NCI-H748 (cell line): ENCODE data around the gene PKP4.
A peak's percentile ranks its signal among the peaks of the same experiment; 100 is the strongest.

Source experiments
- DNase-seq: peaks from one replicate; lab custom pipeline; 2025; ENCODE audit not compliant: unreplicated experiment; lab: John Stamatoyannopoulos, UW

PKP4 gene

DNA sequence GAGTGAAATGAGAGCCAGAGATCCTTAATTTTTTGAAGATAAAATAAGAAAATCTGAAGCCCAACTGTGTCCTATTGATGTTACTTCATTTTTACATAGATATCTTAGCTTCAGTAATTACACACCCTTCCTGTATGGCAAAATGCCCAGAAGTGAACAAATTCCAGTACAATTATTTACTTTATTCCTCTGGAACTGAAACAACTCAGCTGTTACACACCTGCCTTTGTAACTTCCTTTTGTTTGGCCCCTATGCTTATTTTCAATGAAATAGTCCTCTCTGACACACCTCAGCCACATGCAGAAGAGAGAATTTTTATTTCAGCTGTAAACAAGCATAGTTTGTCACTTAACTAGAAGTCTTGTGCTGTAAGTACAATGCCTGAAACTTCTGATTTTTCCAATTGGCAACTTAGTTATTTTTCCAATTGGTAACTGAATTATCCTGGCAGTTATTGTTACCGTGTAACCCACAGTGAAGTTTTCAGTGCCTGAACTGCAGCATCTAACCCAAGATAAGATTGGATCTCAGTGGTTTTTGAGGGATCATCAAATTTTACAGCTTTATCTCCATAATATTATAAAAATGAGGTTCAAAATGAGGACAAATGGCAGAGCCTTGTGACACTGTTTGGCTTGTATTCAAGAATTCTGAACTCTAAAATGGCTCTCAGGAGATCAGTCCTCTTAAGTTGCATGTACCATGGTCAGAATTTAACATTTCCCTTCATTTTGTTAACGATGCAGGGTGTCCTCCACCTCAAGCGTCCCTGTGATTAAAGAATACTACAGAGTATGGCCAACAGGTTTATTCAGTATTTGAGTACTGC, 82.6 kb downstream of the PKP4 start:
- DNase-seq: peak; percentile 95

DNA sequence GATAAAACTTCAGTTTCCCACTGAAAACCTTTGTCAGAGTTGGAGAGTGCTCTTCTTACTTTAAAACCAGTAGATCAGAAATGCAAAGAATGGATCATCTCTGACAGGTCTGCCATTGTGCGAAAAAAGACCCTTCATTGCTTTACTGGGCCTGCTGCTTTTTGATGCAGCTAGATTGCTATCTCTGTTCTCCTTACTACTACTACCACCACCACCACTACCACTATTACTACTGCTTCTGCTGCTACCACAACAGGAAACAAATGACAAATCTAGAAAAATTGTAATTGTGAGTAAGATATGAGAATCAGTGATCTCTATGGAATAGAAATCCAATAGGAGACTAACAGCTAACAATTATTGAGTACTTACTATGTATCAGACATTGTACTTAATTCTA, 85.8 kb downstream of the PKP4 start:
- DNase-seq: no peak

DNA sequence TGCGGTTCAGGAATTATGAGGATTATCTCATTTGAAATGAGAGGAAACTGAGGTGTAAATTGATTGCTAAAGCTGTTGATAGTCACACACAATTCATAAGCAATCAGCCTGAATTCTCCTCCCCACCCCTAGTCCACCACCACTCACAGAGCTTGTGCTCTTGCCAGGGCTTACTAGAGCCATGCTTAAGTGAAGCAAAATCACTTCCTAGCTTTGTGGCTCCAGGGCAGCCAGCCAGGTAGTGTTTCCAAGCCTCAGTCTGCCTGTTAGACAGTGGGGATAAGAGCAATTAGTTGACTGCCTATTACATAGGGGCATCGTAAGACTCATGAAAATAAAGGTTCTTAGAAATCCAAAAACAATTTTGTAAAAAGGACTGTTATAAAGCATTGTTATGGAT, 87.2 kb downstream of the PKP4 start:
- DNase-seq: no peak

GRCh38 chr2:158544998-158545397, 88.2 kb downstream of the PKP4 start:
- no peak for DNase-seq

DNA sequence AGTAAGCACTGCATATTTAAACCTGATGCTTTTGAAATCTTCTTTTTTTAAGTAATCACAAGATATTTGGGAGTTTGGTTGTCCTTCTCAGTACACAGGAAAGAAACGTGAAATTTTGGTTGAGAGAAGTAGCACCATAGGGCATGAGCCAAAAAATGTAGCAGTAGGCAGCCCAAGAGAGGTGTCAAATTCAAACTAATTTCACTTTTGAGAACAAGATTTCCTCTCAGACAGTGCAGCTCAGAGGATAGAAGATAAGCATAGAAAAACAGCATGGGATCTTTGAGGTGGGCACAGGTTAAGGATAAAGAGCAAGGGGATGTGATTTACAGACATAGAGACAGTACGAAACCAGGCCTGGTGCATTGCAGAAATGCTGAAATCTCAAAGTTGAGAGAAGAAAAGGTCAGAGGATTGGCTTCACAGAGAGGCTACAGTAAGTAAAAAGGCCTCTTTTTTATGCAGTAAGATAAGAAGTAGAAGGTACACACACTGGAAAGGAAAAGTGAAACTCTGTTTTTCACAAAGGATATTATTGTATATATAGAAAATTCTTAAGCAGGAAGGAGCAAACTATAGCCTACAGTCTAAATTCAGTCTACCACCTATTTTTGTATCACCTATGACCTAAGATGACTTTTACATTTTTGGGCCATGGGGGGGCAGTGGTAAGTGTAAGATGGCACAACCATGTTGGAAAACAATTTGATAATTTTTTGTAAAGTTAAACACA, 89.8 kb downstream of the PKP4 start:
- DNase-seq: no peak

DNA sequence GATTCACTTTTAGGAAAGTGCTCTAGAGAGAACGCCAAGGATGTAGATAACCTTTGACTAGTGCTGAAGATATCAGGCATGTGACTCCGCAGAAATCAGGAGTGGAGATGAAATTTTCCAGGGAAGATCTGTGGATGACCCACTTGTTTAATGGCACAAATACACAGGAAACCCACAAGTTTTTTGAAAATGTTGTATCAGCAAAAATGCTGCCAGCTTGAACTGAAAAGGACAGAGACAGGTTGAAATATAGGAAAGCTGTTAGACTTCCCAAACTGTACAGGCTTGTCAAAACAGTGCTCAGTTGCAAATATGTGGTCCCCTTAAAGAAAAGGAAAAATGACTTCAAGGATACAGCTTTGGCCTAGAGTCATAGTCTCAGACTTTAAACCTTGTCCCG, 96.5 kb downstream of the PKP4 start:
- no peak for DNase-seq

GRCh38 chr2:158554996-158555395, 98.2 kb downstream of the PKP4 start:
- no peak for DNase-seq

- no peak for DNase-seq
These were observed 99.4 kb downstream of the PKP4 start for GRCh38 chr2:158556124-158556523.

DNA sequence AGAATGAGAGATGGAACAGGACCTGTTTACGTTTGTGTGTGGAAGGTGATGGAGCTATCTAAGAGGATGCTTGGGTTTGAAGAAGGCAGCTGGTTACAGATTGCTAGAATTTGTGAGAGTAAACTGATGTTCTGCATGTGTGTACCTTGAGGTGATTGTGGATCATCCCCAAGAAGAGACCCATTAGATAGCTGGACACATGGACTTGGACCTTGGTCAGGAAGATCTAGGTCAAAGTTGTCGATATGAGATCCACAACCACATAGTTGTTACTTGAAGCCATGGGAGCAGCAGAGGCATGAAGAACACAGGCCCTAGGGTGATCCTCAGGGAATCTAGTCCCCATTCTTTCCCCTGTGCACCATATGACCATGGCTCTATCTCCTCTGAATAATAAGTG, 101.0 kb downstream of the PKP4 start:
- DNase-seq: no peak

DNA sequence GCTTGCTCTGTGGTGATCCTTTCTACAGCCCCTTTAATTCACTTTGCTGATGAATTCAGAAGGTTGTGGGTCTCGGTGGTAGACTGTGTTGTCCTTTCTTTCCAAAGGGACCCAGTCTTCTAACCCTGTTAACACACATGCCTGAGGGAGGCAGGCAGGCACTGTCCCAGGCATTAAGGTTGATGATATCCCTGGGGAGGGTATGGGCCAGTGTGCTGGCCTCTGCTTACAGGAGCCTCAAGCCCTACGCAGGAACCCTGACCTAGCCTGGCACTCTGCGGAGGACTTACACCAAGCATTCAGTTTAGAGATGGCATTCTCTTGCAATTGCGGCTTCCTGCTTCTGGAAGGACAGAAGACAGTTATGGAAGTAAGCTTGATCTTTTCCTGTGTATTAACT, 102.5 kb downstream of the PKP4 start:
- DNase-seq: no peak

- DNase-seq: no peak
These were observed 103.5 kb downstream of the PKP4 start for GRCh38 chr2:158560259-158560658.

GRCh38 chr2:158561054-158561453, 104.3 kb downstream of the PKP4 start:
- no peak for DNase-seq

- DNase-seq: no peak
These were observed 110.5 kb downstream of the PKP4 start for GRCh38 chr2:158567208-158567607.

GRCh38 chr2:158569284-158569683, 112.5 kb downstream of the PKP4 start:
- no peak for DNase-seq

DNA sequence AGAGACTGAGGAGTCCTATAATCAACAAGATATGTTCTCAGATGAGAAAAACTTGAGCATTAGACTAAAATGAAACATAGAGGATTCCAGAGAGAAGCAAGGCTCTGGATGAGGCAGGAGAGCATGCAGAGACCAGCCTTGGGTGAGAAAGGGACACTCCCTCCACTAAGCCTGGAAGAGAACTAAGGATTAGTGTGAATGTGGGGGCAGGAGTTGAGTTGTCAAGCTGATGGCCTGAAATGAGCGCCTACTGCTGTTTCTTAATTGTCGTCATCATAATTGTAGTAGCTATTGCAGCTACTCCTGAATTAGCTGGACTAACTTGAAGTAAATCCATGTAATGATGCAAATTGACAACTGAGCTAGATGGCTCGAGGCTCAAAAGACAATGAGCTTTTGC, 114.1 kb downstream of the PKP4 start:
- DNase-seq: no peak

DNA sequence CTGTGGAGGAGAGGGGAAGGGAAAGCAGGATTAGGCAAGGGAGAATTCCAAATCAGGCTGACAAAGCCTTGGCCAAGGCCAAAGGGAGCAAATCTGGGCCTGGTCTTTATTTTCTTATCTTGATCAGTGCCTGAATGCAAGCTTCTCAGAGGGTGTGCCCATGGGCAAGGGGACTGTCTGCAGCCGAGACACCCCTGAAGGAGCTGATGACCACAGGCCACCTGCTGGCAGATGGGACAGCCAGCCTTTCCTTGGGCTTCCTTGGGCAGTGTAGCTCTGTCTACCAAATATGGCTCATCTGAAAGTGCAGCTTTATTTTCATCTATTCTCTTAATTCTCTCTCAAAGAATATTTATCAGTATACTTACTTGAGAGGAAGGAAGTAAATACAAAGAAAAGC, 117.0 kb downstream of the PKP4 start:
- no peak for DNase-seq

DNA sequence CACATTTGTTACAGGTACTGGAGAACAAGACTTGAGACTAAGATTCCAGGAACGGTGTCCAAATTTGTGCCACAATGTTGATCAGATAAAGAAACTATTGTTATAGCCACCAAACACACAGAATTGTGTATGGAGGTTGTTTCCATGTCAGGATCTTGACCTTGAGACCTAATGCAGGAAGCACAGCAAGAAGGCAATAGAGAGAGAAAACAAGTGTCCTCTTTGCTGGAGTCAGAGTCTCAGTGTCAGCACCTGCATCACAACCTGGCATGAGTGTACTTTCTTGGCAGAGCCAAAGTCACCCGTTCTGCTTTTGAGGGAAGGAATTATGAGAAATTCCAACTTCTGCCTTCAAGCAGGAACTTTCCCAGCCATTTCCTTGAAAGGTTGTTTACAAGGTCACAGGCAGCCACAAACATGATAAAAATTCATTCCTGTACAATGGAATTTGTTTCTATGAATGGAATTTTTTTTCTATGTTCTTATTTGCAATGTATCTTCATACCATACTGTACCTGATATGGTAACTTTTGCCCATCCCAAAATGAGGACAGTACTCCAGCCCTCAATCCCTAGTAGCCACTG, 118.4 kb downstream of the PKP4 start:
- no peak for DNase-seq

DNA sequence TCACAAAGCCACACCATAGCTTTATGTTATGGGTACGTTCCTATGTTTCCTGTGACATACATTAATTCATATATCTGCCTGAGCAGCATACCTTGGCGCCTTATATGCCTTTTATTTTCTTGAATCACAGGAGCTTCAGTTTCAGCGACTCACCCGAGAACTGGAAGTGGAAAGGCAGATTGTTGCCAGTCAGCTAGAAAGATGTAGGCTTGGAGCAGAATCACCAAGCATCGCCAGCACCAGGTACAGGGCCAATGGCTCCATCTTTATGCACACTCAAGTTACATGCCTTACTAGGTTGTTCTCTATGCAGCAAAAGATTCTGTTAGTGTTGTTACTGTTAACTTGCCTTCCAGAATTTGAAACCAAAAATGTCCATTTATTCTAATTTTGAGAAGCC, 120.4 kb downstream of the PKP4 start:
- DNase-seq: no peak

DNA sequence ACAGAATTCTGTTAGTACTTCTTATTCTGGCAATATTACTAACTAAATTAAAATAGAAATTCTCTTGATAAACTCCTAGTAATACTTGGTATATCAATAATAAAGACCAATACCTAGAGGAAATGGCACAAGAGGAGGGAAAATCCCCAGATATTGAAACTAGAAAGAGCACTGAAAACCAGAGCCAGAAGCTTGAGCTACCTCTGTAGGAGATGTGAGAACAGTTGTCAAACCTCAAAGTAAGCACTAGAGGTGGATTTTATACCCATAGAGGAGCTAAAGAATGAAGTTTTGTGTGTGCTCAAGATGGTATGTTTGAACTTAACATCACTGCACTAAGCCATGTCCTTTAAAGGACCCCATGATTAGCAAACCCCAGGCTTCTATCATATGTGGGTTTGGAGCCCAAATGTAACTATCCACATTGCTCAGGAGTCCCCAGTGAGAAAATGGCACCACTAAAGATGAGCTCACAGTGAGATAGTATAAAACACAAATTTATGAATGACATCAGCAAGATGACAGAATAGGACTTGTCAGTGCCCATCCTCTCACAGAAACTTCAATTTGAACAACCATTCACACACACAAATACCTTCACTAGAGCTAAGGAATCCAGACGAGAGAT, 122.1 kb downstream of the PKP4 start:
- no peak for DNase-seq

DNA sequence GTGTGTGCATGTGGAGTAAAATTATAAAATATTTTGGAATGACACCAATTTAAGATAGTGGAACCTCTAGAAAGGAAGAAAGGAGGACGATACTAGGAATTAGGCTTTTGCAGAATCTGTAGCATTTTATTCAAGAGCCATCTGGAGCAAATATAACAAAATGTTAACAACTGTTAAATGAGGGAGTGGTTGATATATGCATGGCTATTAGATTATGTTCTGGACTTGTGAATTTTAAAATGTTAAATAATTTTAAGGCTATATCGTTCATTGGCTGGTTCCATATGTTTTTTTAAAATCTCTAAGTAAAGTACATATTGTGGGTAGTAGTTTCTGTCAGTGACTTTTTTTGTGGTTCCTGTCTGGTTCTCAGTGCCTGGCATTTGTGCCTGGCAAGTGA, 123.2 kb downstream of the PKP4 start:
- no peak for DNase-seq

DNA sequence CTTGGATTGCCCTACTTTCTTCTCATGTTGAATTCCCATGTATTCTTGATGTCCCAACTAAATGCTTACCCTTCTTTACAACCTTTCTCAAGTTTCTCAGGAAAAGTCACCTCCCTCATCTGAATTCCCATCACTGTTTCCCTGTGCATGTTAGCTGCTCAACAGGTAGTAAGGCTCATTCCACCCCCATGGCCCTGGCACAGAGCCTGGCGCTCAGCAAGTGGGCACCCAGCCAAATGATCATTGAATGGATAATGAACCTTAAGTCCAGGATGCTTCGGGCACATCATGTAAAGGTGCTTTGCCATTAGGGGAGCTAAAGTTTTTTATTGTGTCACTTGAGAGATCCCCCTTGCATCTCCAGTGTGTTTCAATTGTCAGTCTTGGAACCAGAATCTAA, 124.0 kb downstream of the PKP4 start:
- peak; percentile 80 for DNase-seq

- no peak for DNase-seq
These were observed 125.9 kb downstream of the PKP4 start for GRCh38 chr2:158582670-158583069.
